HepG2 (cell line): Measurements from ENCODE around the gene MCAT. TPM values are rescaled to one million over a fixed set of nuclear protein-coding genes. Genes with fewer than 3 reads are reported as not detected.

Source experiments
- CCAR2 ChIP-seq: fragments of 200-400 bp; formaldehyde crosslinking; optimal IDR thresholded peaks from 2 replicates; pipeline ENCODE3; 2018; ENCODE audit warnings: low read depth, mild to moderate bottlenecking, low read length, moderate library complexity
- HNF4A ChIP-seq: sonication (generic); formaldehyde crosslinking; IDR thresholded peaks from 2 replicates; pipeline ENCODE4 v1.4.0; 2020; ENCODE audit warnings: missing genetic modification reagents
- KLF11 ChIP-seq: IDR thresholded peaks from 2 replicates; pipeline ENCODE4 v1.6.1; 2016; ENCODE audit warnings: missing compliant biosample characterization
- KLF16 ChIP-seq, 2 experiments: sonication (generic) in 1 of 2; formaldehyde crosslinking in 1 of 2; IDR thresholded peaks; 2 replicates each; pipeline versions ENCODE4 v1.6.1 to v1.8.0; 2016 to 2023; ENCODE audit warnings: missing genetic modification reagents in 2 of 2, missing compliant biosample characterization in 1 of 2
- MLLT10 ChIP-seq: sonication (generic); formaldehyde crosslinking; IDR thresholded peaks from 2 replicates; pipeline ENCODE4 v1.4.0; 2020; ENCODE audit warnings: missing genetic modification reagents
- NCOA5 ChIP-seq: sonication (generic); formaldehyde crosslinking; IDR thresholded peaks from 2 replicates; pipeline ENCODE4 v1.4.0; 2020; ENCODE audit warnings: missing genetic modification reagents
- NFE2L1 ChIP-seq: sonication (generic); formaldehyde crosslinking; IDR thresholded peaks from 2 replicates; pipeline ENCODE4 v1.4.0; 2020; ENCODE audit warnings: missing genetic modification reagents, mild to moderate bottlenecking, borderline replicate concordance
- NKX3-1 ChIP-seq: sonication (generic); formaldehyde crosslinking; IDR thresholded peaks from 2 replicates; pipeline ENCODE4 v1.5.0; 2020; ENCODE audit warnings: missing genetic modification reagents
- NR2F6 ChIP-seq, 2 experiments: IDR thresholded peaks; 2 replicates each; pipeline ENCODE4 v1.6.1; 2016; ENCODE audit warnings: antibody characterized with exemption in 1 of 2, mild to moderate bottlenecking in 1 of 2
- PRMT3 ChIP-seq: sonication (generic); formaldehyde crosslinking; IDR thresholded peaks from 2 replicates; pipeline ENCODE4 v1.8.1; 2022; ENCODE audit warnings: low read depth, mild to moderate bottlenecking, moderate library complexity, missing genetic modification reagents, borderline replicate concordance
- REST ChIP-seq, 2 experiments: IDR thresholded peaks; 2 replicates each; pipeline ENCODE4 v1.6.1; 2011 to 2012; ENCODE audit warnings: low read length in 2 of 2, borderline replicate concordance in 1 of 2, low read depth in 1 of 2, mild to moderate bottlenecking in 1 of 2, moderate library complexity in 1 of 2
- SOX13 ChIP-seq, 3 experiments: fragments of 450-650 bp in 1 of 3; sonication (generic) in 1 of 3; formaldehyde crosslinking in 1 of 3; IDR thresholded peaks in 2 of 3; conservative IDR thresholded peaks in 1 of 3; 2 replicates each; pipeline versions ENCODE4 v1.5.0 to v1.6.1; 2016 to 2020; ENCODE audit warnings: antibody characterized with exemption in 1 of 3, mild to moderate bottlenecking in 1 of 3, missing compliant biosample characterization in 1 of 3, missing genetic modification reagents in 1 of 3, moderate library complexity in 1 of 3
- THYN1 ChIP-seq: sonication (generic); formaldehyde crosslinking; IDR thresholded peaks from 2 replicates; pipeline ENCODE4 v1.8.1; 2023; ENCODE audit warnings: low read depth, mild to moderate bottlenecking, moderate library complexity, missing genetic modification reagents, borderline replicate concordance
- ZNF142 ChIP-seq: sonication (generic); formaldehyde crosslinking; IDR thresholded peaks from 2 replicates; pipeline ENCODE4 v1.4.0; 2020; ENCODE audit warnings: missing genetic modification reagents
- ZNF17 ChIP-seq: sonication (generic); formaldehyde crosslinking; IDR thresholded peaks from 2 replicates; pipeline ENCODE4 v1.5.0; 2020; ENCODE audit warnings: mild to moderate bottlenecking, missing genetic modification reagents
- ZNF224 ChIP-seq: sonication (generic); formaldehyde crosslinking; IDR thresholded peaks from 2 replicates; pipeline ENCODE4 v1.5.0; 2020; ENCODE audit warnings: mild to moderate bottlenecking, missing genetic modification reagents
- ZNF841 ChIP-seq: sonication (generic); formaldehyde crosslinking; IDR thresholded peaks from 2 replicates; pipeline ENCODE4 v1.8.1; 2023; ENCODE audit warnings: missing genetic modification reagents, borderline replicate concordance
- polyA plus RNA-seq, 8 experiments: library from polyadenylated mRNA; depleted of rRNA in 3 of 8; stranded (reverse) in 7 of 8; unstranded in 1 of 8; fragments of >200 nt; fragmentation: Illumina TruSeq in 4 of 8; extraction: Trizol in 4 of 8; gene quantifications; 2 replicates each; pipeline versions ENCODE4 v1.2.1 to v1.2.3, GENCODE V29; 2011 to 2016; ENCODE audit warnings: low read depth in 4 of 8, missing spikeins in 1 of 8, mixed read lengths in 1 of 8; ENCODE audit not compliant: insufficient read depth in 1 of 8
- total RNA-seq, 5 experiments: library from RNA; depleted of rRNA; stranded (reverse); fragments of >200 nt; fragmentation: Illumina TruSeq; extraction: Trizol; gene quantifications; 2 replicates each; pipeline ENCODE4 v1.2.3, GENCODE V29; 2016; ENCODE audit warnings: low read depth in 1 of 5

The MCAT gene
- total and polyA plus RNA-seq, 2 of the 13 experiments (the other 11 are each of a cell fraction or from before 2014, with no cell fraction given): 9.3 to 16.7 TPM

- no peak for TF ChIP-seq ZNF142 (CRISPR knock-in tag)
- TF ChIP-seq MLLT10: no peak
- TF ChIP-seq ZNF224 (CRISPR knock-in tag): peak; percentile 78; the same call in 1 of the 2 replicates
- TF ChIP-seq THYN1 (CRISPR knock-in tag): no peak
- TF ChIP-seq PRMT3: no peak
- TF ChIP-seq REST (IDR thresholded peaks at IDR 0.05; ENCODE audit: borderline replicate concordance in 1 of 2, low read depth in 1 of 2, low read length in 2 of 2): no peak
- TF ChIP-seq SOX13 (IDR thresholded peaks at IDR 0.05): no peak
- no peak for TF ChIP-seq SOX13 (CRISPR knock-in tag; conservative IDR thresholded peaks at IDR 0.05 in 1 of 2, IDR thresholded peaks at IDR 0.05 in 1 of 2)
- TF ChIP-seq ZNF841 (CRISPR knock-in tag): no peak
- TF ChIP-seq CCAR2: no peak
- TF ChIP-seq NKX3-1 (CRISPR knock-in tag): no peak
- TF ChIP-seq KLF16 (CRISPR knock-in tag; IDR thresholded peaks at IDR 0.05): peak in 1 of 2 experiments; percentile 80; a peak in 2 of 4 replicates
- TF ChIP-seq HNF4A (CRISPR knock-in tag): no peak
- no peak for TF ChIP-seq KLF11 (CRISPR knock-in tag)
- no peak for TF ChIP-seq NFE2L1
- no peak for TF ChIP-seq NCOA5
- TF ChIP-seq ZNF17 (CRISPR knock-in tag): no peak
- no peak for TF ChIP-seq NR2F6 (IDR thresholded peaks at IDR 0.05)
- TF ChIP-seq NR2F6 (CRISPR knock-in tag; IDR thresholded peaks at IDR 0.05): peak; percentile 32
These were observed 54.0 kb downstream of the MCAT start, which contains the start of gene TTLL1 (continued) for GRCh38 chr22:43088984-43089717.
